Epithelial cell of esophagus (primary cell): Measurements from ENCODE around the gene ASPDH.

ENCODE experiments used
- DNase-seq: peaks from one replicate; pipeline ENCODE4 v3.0.0; 2010; ENCODE audit warnings: low read depth
- H3K4me3 ChIP-seq: 2 replicates; pipeline ENCODE4 v1.5.1; 2011; ENCODE audit warnings: mild to moderate bottlenecking, low read length, control low read depth
- TF ChIP-seq, protein P1 (sequence below): IDR thresholded peaks from 2 replicates; pipeline ENCODE4 v1.5.1; 2011; ENCODE audit warnings: low read depth, mild to moderate bottlenecking, low read length, control low read depth, inconsistent platforms; ENCODE audit not compliant: insufficient read depth; ENCODE audit errors: missing control alignments

ASPDH gene

DNA sequence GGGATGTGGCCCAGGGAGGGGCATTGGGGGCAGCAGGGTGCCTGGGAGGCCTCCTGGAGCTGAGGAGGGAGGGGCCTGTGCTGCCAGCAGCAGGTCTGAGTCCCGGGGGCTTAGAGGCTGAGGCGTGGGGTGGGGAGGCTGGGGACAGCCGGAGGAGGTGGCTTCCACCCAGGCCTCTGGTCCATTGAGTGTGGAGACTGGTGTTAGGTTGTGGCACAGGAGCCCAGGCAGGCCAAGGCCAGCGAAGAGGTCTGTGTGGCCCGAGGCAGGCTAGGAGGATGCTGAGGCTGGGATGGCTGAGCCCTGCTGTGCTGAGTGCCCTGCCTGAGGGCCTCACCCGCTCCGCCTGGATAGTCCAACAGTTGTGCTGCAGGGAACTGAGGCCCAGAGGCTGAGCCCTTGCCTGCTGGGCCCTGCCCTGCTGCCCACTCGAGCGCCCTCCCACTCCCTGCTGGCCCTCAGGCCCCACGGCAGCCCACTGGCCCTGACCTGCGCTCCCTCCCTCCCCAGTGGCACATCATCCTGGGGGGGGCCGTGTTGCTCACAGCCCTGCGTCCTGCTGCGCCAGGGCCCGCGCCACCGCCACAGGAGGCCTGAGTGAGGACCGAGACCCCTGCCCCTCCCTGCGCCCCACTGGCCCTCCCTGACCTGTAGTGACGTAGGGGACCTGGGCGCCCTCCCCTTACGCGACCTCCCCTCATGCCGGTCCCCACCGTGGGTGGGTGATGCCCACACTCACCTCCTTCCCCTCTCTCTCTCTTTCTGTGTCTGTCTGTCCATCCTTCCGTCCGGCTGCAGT, 32.2 kb downstream of the ASPDH start:
- no peak for DNase-seq
- TF ChIP-seq, protein P1, sequence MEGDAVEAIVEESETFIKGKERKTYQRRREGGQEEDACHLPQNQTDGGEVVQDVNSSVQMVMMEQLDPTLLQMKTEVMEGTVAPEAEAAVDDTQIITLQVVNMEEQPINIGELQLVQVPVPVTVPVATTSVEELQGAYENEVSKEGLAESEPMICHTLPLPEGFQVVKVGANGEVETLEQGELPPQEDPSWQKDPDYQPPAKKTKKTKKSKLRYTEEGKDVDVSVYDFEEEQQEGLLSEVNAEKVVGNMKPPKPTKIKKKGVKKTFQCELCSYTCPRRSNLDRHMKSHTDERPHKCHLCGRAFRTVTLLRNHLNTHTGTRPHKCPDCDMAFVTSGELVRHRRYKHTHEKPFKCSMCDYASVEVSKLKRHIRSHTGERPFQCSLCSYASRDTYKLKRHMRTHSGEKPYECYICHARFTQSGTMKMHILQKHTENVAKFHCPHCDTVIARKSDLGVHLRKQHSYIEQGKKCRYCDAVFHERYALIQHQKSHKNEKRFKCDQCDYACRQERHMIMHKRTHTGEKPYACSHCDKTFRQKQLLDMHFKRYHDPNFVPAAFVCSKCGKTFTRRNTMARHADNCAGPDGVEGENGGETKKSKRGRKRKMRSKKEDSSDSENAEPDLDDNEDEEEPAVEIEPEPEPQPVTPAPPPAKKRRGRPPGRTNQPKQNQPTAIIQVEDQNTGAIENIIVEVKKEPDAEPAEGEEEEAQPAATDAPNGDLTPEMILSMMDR = no peak
- H3K4me3 ChIP-seq = no peak overlapping the region

DNA sequence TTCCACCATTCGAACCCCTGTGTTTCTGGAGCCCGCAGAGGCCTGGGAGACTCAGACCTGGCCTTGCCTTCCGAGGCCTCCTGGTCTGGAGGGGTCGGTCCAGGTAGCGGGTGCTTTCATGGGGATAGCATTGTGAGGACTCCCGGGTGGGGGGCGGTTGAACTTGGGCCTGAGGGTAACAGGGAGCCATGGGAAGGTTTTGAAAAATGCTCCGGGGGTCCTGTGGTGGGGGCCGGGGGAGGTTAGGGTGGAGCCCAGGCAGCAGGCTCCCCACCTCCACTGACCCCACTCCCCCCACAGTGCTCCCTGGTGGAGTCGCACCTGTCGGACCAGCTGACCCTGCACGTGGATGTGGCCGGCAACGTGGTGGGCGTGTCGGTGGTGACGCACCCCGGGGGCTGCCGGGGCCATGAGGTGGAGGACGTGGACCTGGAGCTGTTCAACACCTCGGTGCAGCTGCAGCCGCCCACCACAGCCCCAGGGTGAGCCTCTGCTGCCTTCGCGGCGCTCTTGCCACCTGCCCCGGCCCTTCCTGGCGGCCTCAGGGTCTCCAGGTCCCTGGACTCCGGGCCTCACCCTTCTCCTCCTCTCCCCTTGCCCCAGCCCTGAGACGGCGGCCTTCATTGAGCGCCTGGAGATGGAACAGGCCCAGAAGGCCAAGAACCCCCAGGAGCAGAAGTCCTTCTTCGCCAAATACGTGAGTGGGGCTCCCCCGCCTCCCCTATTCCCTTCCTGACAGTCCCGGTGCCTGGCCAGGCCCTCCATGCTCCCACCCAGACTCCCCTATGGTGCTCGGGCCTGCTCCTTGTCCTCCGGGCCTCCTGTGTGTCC, 33.2 kb downstream of the ASPDH start:
- no peak overlapping the region for H3K4me3 ChIP-seq
- TF ChIP-seq, protein P1 = no peak
- DNase-seq = no peak

DNA sequence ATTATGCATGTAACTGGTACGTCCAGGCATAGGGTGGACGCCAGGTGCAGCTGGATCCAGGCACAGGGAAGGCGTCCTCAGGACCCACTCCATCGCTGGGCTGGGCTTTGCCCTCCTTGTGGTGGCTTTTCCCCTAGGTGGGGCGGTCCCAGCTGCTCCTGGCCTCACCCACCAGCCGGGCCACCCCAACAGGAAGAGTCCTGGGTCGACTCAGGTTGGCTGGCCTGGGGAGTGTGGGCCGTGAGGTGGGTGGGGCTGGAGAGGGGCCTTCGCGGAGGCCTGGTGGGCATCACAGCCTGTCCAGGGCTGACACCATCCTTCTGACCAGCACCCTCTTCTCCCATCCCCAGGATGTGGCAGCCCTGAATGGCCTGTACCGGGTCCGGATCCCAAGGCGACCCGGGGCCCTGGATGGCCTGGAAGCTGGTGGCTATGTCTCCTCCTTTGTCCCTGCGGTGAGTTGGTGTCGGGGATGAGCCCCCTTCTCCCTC, 33.9 kb downstream of the ASPDH start:
- TF ChIP-seq, protein P1 = no peak
- H3K4me3 ChIP-seq = no peak overlapping the region
- no peak for DNase-seq

DNA sequence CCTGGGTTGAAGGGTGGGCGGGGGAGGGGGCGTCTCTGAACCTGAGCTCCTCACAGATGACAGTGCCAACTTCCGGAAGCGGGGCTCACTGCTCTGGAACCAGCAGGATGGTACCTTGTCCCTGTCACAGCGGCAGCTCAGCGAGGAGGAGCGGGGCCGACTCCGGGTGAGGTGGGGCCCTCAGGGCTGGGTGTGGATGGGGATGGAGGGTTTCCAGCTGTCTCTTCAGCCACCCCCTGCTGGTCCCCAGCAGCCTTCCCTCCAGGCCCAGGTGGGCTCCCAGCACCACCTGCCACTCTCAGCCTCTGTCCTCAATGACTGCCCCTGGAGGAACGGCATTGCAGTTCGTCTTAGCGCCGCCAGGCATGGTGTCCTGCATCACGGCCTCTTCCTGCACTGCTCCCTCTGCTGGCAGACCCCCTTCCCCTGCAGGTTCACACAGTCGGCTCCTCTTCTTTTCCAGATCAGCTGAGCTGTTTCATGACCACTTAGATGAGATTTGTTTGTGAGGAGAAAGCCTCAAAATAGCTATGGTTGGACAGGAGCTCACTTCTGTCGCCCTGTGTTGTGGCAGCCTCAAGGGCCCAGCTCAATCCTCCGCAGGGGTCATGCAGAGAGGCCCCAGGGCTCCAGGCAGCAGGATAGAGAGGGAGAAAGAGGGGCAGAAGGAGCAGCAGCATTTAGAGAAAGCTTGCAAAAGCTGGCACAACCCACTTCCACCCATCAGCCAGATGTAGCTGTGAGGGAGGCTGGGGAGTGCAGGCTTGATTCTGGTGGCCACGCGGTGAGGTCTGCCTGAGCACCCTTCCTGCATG, 34.6 kb downstream of the ASPDH start:
- peak; percentile 28 for DNase-seq
- TF ChIP-seq, protein P1 = peak; percentile 51
- no peak overlapping the region for H3K4me3 ChIP-seq

DNA sequence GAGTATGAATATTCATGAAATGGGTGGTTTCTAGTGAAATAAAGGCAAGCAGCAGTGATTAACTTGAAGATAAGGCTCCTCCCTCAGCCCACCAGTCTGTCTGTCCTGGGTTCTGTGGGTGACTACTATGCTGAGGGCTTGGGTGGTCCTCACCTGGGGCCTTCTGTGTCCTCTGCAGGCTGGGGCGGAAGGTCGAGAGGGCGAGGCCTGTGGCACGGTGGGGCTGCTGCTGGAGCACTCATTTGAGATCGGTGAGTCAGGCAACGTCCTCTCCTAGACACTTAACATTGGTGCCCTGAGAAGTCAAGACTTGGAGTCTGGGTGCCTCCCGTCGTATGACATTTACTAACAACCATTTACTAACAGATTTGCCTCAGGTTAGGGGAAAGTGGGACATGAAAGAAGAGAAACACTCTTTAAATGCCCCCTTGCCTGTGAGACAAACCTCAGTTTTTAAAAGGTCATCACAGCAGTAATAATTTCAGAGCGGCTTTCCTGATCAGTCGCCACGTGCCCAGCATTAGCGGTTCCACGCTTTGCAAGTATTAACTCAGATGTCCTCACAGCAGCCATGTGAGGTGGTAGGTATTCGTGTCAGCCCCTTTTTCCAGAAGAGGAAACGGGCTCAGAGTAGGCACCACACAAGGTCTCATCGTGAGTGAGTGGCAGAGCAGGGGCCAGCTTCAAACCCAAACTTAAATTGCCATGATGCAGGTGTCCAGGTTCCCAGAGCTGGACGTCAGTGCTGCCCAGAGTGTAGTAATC, 35.8 kb downstream of the ASPDH start:
- DNase-seq = no peak
- H3K4me3 ChIP-seq = no peak overlapping the region
- TF ChIP-seq, protein P1 = no peak

DNA sequence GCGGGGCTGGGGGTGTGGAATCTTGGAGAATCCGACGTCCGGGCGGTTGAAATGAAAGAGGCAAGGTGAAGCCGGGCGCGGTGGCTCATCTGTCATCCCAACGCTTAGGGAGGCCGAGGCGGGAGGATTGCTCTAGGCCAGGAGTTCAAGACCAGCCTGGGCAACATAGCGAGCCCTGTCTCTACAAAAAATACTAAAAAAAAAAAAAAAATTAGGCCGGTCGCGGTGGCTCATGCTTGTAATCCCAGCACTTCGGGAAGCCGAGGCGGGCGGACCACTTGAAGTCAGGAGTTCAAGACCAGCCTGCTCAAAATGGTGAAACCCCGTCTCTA, 36.8 kb downstream of the ASPDH start:
- DNase-seq = no peak
- peak overlapping the region; percentile 80 for H3K4me3 ChIP-seq
- TF ChIP-seq, protein P1 = no peak
